IPS-20b (cell line): ENCODE measurements around the gene ELP5.

Experiments
- H3K27ac ChIP-seq: one replicate; pipeline ENCODE4 v1.5.1; 2013; ENCODE audit warnings: low read length
- H3K27me3 ChIP-seq: 2 replicates; pipeline ENCODE4 v1.6.1; 2013; ENCODE audit warnings: mild to moderate bottlenecking, low read length, inconsistent platforms; ENCODE audit not compliant: insufficient read depth
- H3K36me3 ChIP-seq: 2 replicates; pipeline ENCODE4 v1.6.1; 2013; ENCODE audit warnings: low read depth, mild to moderate bottlenecking, inconsistent platforms, low read length, moderate library complexity; ENCODE audit not compliant: insufficient read depth
- H3K4me1 ChIP-seq: 2 replicates; pipeline ENCODE4 v1.6.1; 2013; ENCODE audit warnings: mild to moderate bottlenecking, control low read depth, inconsistent platforms, low read length, moderate library complexity; ENCODE audit not compliant: insufficient read depth
- H3K4me3 ChIP-seq: 2 replicates; pipeline ENCODE4 v1.5.1; 2013; ENCODE audit warnings: mild to moderate bottlenecking, low read length, inconsistent platforms
- H3K9ac ChIP-seq: 2 replicates; pipeline ENCODE4 v1.6.1; 2013; ENCODE audit warnings: low read depth, mild to moderate bottlenecking, inconsistent platforms, low read length, moderate library complexity
- H3K9me3 ChIP-seq: 2 replicates; pipeline ENCODE4 v1.6.1; 2013; ENCODE audit warnings: mild to moderate bottlenecking, low read depth, low read length, inconsistent platforms; ENCODE audit not compliant: insufficient read depth

ELP5 gene

GRCh38 chr17:7226721-7227710 lies 25.0 kb upstream of the ELP5 start:
- H3K36me3 ChIP-seq = peaks cover 88% of the 10 kb centered on the region
- no peak overlapping the region for H3K9ac ChIP-seq
- no peak overlapping the region for H3K27ac ChIP-seq
- no peak overlapping the region for H3K4me3 ChIP-seq
- H3K27me3 ChIP-seq = no peaks in the 10 kb centered on the region
- no peaks in the 10 kb centered on the region for H3K9me3 ChIP-seq
- no peaks in the 10 kb centered on the region; the same call in 1 of the 2 replicates for H3K4me1 ChIP-seq

GRCh38 chr17:7228920-7229319 lies 23.1 kb upstream of the ELP5 start:
- no peaks in the 10 kb centered on the region for H3K27me3 ChIP-seq
- H3K27ac ChIP-seq = no peak overlapping the region
- H3K36me3 ChIP-seq = peaks cover 69% of the 10 kb centered on the region
- H3K9me3 ChIP-seq = no peaks in the 10 kb centered on the region
- H3K4me1 ChIP-seq = no peaks in the 10 kb centered on the region; the same call in 1 of the 2 replicates
- H3K4me3 ChIP-seq = no peak overlapping the region
- H3K9ac ChIP-seq = no peak overlapping the region

GRCh38 chr17:7229504-7229903 lies 22.5 kb upstream of the ELP5 start:
- Histone ChIP-seq H3K27me3 (no peaks in the 10 kb centered on the region), H3K4me1 (peaks cover under 1% of the 10 kb centered on the region; the same call in 1 of the 2 replicates), H3K36me3 (peaks cover 64% of the 10 kb centered on the region), H3K4me3 (no peak overlapping the region), H3K9me3 (no peaks in the 10 kb centered on the region), H3K9ac (no peak overlapping the region), H3K27ac (no peak overlapping the region)

DNA sequence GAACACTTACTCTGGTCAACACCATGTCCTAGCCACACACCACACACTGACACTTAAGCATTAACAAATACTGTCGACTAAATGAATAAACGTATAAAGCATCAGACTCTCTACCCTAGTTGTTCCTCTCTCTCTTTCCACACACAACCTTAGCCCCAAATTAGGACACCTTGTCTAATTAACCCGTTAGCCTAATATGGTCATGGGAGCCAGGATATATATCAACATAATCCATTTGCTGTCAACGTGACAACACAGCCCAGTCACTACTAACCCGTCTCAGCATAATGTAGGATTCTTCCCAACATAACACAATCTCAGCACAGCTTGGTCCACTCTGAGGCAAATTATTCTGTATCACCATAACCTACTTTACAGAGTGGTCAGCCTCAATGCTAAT lies 19.9 kb upstream of the ELP5 start:
- Histone ChIP-seq H3K27ac (no peak overlapping the region), H3K27me3 (no peaks in the 10 kb centered on the region), H3K9ac (no peak overlapping the region), H3K36me3 (peaks cover 64% of the 10 kb centered on the region), H3K9me3 (no peaks in the 10 kb centered on the region), H3K4me1 (peaks cover 9% of the 10 kb centered on the region), H3K4me3 (peak overlapping the region; percentile 12)

DNA sequence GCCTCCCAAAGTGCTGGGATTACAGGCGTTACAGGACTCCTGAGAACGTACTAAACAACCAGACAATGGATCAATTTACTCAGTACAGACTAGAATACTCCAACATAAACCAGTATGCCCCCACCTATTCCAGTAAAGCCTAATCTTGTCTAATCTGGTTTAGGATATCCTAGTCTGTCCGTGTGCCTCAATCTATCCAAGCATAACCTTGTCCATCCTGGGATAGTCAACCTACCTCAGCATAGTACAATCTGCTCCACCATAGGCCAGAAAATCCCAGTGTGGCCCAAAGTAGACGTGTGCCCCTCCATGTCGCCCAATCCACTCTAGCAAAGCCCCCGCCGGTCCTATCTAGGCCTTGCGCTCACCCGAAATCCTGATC lies 18.3 kb upstream of the ELP5 start:
- peak overlapping the region; percentile 10 for H3K27ac ChIP-seq
- peaks cover 13% of the 10 kb centered on the region for H3K4me1 ChIP-seq
- H3K36me3 ChIP-seq = peaks cover 53% of the 10 kb centered on the region
- peak overlapping the region; percentile 98 for H3K9ac ChIP-seq
- H3K9me3 ChIP-seq = no peaks in the 10 kb centered on the region
- H3K4me3 ChIP-seq = peak overlapping the region; percentile 100
- no peaks in the 10 kb centered on the region for H3K27me3 ChIP-seq

- peaks cover 47% of the 10 kb centered on the region for H3K36me3 ChIP-seq
Observed at GRCh38 chr17:7234083-7234951, 17.7 kb upstream of the ELP5 start, which contains the start of gene DVL2. DVL2 (minus strand) TSS chr17:7234517; CDS start chr17:7234262, 255 bp downstream.

DNA sequence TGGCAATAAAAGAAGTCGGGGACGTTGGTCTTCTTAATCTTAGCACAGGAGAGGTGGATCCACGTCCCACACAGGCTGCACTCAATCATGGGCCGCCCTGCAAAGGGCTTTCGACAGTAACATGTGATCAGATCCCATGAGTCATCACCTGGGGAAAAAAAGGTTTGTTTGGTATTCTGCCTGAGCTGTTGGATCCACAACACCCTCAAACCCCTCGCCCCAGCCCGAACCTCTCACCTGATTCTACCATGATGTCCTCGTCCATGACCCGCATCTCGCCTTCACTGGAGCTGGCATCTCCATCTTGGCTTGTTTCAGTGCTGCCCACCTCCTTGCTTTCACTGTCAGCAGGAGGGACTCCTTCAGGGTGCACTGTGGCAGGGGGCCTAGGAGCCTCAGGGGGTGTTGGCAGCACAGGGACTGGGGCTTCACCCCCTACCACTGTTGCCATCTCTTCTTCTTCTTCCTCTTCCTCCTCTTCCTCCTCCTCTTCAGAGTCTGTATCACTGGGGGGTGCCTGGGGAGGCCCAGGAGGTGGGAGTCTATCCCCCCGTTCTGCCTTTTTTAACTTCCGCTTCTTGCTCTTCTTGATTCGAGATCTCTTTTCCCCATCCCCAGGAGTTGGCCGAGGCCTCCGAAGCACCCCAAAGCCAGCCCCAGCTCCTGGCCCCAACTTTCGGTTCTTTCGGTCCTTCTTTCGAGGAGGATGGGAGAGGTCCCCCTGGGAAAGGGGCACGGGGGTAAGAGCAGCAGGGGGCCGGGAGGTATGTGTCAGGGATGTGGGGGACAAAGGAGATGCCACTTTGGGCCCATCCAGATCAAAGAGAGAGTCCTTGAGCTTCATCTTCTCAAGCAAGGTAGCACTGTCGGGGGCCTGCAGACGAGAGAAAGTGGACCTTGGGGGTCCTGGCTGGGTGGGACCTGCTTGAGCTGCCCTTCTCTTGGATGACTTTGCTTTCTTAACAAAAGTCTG lies 16.0 kb upstream of the ELP5 start:
- H3K4me3 ChIP-seq = no peak overlapping the region
- no peaks in the 10 kb centered on the region for H3K27me3 ChIP-seq
- H3K36me3 ChIP-seq = peaks cover 39% of the 10 kb centered on the region
- no peak overlapping the region for H3K27ac ChIP-seq
- peaks cover 20% of the 10 kb centered on the region for H3K4me1 ChIP-seq
- no peaks in the 10 kb centered on the region for H3K9me3 ChIP-seq
- no peak overlapping the region for H3K9ac ChIP-seq

More at GRCh38 chr17:7234083-7234951, 17.7 kb upstream of the ELP5 start, which contains the start of gene DVL2:
- peak within 1 kb of the TSS; percentile 82 for H3K27ac ChIP-seq
- H3K9me3 ChIP-seq = no peaks in the 10 kb centered on the region
- peak within 1 kb of the TSS; percentile 98 for H3K9ac ChIP-seq
- no peaks in the 10 kb centered on the region for H3K27me3 ChIP-seq
- H3K4me1 ChIP-seq = peaks cover 13% of the 10 kb centered on the region
- peak within 1 kb of the TSS; percentile 100 for H3K4me3 ChIP-seq

GRCh38 chr17:7236808-7237207 lies 15.2 kb upstream of the ELP5 start:
- H3K9me3 ChIP-seq = no peaks in the 10 kb centered on the region
- no peaks in the 10 kb centered on the region for H3K27me3 ChIP-seq
- H3K27ac ChIP-seq = no peak overlapping the region
- no peak overlapping the region for H3K9ac ChIP-seq
- peaks cover 24% of the 10 kb centered on the region for H3K4me1 ChIP-seq
- H3K36me3 ChIP-seq = peaks cover 39% of the 10 kb centered on the region
- H3K4me3 ChIP-seq = peak overlapping the region; percentile 68; the same call in 1 of the 2 replicates

DNA sequence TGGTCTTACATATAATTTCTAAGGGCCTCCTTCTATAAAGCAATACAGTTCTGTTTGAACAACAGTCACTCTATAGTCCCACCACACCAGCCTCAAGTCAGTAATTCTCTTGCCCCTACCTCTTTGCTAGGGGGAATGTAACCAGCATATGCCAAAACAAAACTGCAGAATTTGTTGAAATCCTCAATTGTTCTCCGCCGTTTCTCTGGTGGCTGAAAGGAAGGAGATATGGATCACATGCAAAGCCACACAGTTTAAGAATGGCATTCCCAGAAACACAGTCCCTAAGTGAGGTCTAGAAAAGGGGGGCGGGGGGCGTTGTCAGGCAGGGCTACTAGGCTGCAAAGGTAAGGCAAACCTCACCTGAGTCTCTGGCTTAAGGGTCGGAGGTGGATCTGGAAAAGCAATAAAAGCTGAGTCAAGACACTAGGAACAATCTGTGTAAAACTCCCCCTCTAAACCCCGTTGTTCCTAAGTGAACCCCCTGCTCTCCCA lies 14.7 kb upstream of the ELP5 start:
- peak overlapping the region; percentile 70; the same call in 1 of the 2 replicates for H3K9ac ChIP-seq
- H3K36me3 ChIP-seq = peaks cover 39% of the 10 kb centered on the region
- H3K27me3 ChIP-seq = no peaks in the 10 kb centered on the region
- peaks cover 24% of the 10 kb centered on the region for H3K4me1 ChIP-seq
- peak overlapping the region; percentile 72 for H3K27ac ChIP-seq
- no peaks in the 10 kb centered on the region for H3K9me3 ChIP-seq
- peak overlapping the region; percentile 68 for H3K4me3 ChIP-seq

- Histone ChIP-seq H3K27ac (peak overlapping the region; percentile 72), H3K4me3 (peak overlapping the region; percentile 98), H3K9ac (peak overlapping the region; percentile 72; the same call in 1 of the 2 replicates), H3K4me1 (peaks cover 24% of the 10 kb centered on the region), H3K9me3 (no peaks in the 10 kb centered on the region), H3K36me3 (peaks cover 39% of the 10 kb centered on the region), H3K27me3 (no peaks in the 10 kb centered on the region)
Observed at GRCh38 chr17:7237761-7238419, 14.1 kb upstream of the ELP5 start.
